T47D (cell line): ENCODE results near the gene SHANK3.

Experiments used
- DNase-seq, 2 experiments: peaks; one replicate each; pipeline versions ENCODE4 v3.0.0 to v3.0.0-alpha.2; 2011 to 2012; ENCODE audit warnings: low read depth in 1 of 2, low spot score in 1 of 2
- JUND ChIP-seq: IDR thresholded peaks from 2 replicates; pipeline ENCODE4 v1.6.1; 2012; ENCODE audit warnings: low read depth
- in situ Hi-C: cut with HindIII; loops from 2 replicates; pipeline ENCODE4 v1.10.0; 2016; ENCODE audit warnings: low sequenced_read_pairs, low pct_unique_long_range_greater_than_20kb

The SHANK3 gene

DNA sequence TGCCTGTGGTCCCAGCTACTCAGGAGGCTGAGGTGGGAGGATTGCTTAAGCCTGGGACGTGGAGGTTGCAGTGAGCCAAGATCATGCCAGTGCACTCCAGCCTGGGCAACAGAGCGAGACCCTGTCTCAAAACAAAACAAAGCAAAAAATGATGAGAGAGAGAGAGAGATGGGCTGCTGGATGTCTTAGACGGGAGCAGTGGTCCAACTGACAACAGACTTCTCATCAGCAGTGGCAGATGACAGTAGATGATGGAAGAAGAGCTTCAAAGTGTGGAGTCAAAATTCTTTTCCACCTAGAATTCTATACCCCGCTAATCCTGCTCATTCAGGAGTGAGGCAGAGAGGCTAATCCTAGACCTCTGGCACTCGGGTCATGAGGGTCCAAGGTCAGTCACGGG lies 36.4 kb downstream of the SHANK3 start:
- in situ Hi-C loops: no loop called here
- no peak for TF ChIP-seq JUND
- no peak for DNase-seq

DNA sequence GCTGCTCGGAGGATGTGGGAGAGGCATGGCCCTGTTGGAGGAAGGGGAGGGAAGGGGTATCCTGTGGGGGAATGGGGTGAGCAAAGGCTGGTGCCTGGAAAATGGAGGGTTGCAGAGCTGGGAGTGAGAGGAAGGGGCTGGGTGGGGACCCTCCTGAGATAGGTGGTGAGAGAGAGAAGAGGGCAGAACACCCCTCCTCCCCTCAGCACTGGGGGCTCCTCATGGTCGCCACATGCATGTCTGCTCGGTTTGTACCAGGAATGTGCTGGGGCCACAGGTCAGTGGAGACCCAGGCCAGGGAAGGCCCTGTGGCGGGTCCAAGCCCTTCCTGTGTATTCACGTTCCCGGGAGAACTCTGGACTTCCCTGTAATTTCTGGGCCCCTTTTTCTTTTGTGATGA lies 37.6 kb downstream of the SHANK3 start:
- in situ Hi-C loops: no loop called here
- TF ChIP-seq JUND: no peak
- DNase-seq: no peak

DNA sequence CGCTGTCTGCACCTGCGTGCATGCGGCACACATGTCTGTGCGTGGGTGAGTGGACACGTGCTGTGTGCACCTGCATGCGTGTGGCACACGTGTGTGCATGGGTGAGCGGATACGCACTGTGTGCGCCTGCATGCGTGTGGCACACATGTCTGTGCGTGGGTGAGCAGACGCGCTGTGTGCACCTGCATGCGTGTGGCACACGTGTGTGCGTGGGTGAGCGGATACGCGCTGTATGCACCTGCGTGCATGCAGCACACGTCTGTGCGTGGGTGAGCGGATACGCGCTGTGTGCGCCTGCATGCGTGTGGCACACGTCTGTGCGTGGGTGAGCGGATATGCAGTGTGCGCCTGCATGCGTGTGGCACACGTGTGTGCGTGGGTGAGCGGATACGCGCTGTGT lies 38.3 kb downstream of the SHANK3 start:
- in situ Hi-C loops: no loop called here
- no peak for DNase-seq
- no peak for TF ChIP-seq JUND

DNA sequence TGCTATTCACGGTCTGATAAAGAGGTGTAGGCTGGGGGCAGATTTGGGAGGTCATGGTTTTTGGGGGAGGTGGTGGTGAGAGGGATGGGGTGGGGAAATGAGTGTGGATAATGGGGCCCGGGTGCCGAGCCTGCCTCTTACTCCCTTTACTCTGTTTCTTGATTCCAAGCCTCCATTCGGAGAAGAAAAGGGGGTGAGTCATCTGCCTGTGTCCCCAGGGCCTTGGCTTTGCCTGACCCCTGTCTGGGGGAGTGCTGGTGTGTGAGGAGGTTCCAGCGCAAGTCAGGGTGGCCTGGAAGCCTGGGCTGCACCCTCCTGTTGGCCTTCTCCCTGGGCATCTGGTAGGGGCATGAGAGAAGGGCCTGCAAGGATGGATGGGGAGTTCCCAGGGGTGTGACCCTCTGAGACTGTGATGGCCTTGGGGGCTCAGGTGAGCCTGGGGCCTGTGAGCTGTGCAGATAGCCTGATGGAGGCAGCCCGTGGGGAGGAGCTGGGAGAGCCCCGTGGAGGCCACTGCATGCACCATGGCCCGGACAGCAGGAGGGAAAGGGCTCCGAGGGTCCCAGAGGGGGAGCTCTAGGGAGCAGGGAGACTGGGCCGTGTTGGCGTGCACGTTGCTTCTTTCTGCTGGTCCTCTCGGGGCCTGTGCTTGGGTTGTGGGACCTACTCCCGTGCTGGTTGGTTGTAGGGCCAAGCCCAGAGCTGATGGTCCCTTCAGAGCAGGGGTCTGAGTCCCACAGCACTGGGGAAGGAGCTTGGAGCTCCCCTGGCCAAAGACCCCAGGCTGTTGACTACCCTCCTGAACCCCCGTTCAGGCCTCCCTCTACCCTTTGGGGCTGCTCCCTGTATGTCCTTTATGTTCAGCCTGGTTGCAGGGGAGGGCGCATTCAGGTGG lies 39.1 kb downstream of the SHANK3 start:
- no peak for DNase-seq
- in situ Hi-C loops: no loop called here
- no peak for TF ChIP-seq JUND

DNA sequence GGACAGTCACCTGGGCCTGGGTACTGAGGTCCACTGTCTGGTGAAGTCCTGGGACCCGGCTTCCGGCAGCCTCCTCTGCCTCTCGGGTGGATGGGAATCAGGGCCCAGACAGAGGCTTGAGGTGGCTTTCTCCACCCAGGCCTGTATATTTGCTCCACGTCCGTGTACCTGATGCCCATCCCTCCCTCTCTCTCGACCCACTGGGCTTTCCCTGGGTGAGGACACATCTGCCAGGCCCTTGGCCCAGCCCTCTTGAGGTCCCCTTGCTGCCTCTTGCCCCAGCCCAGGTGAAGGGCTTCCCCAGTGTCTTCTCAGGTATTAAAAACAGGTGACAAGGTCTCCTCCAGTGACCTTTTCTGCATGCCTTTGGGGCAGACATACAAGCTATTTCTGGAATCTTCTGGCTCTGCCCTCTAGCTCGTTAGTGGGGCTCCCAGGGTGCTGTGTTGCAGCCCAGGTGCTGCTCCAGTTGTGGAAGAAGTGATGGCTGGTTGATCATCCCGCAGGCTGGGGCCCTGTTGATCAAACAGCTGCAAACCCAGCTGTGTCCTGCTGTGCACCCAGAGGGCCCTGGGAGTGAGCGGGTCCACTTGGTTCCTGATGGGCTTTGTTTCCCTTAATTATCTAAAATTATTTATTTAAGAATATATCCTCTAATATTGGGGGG lies 39.9 kb downstream of the SHANK3 start:
- in situ Hi-C loops: no loop called here
- TF ChIP-seq JUND: no peak
- DNase-seq: no peak

DNA sequence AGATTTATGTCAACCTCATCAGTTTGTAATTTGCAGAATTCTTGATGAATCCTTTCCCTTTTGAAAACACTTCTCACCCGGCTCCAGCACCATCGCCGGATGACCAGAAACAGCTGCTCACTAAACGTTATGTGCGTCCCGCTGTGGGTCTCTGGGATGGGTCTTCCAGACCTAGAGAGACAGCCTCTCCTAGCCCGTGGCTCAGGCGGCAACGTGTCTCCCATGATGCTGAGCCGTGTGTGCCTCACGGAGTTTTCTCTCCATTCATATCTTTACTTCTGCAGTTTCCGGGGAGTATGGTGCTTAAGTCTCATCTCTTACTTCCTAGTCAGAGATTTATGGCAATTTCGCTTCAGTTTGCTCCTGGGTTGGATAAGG lies 40.4 kb downstream of the SHANK3 start:
- TF ChIP-seq JUND: no peak
- in situ Hi-C loops: no loop called here
- DNase-seq: no peak

DNA sequence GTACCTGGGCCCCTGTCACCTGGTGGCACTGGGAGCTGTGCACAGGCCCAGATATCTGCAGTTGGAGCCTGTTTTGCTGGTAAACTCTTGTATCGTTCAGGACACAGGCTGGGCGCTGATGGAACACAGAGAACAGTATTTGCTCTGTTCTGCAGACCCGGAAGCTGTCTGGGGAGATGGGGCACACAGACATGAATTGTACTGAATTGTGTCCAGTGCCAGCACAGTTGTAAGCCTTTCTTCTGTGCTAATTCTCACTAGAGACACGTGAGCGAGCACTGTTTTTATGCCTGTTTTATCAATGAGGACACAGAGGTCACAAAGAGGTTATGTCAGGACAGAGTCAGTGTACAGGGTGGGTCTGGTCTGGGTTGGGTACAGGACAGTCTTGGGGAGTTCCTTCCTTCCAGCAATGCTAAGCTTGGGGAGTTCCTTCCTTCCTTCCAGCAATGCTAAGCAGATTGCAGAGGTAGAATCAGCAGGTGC lies 41.0 kb downstream of the SHANK3 start:
- TF ChIP-seq JUND: no peak
- DNase-seq: no peak
- in situ Hi-C loops: no loop called here

DNA sequence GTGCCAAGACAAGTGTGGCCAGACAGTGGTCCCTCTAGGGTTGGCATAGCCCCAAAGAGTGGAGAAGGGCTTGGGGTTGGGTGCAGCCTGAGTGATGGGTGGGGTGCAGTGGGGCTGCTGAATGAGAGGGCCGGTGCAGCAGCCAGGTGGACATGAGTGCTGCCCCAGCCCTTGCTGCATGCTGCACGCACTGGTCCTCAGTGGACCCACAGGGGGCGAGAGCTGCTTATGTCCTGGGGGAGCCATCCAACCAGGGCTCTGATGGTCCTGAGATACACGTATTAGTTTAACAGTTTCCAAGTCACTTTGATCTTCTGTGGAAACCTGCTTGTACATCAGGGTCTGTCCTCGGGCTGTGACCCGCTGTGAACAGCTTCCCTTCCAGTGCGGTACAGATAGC lies 41.5 kb downstream of the SHANK3 start:
- no peak for TF ChIP-seq JUND
- in situ Hi-C loops: no loop called here
- no peak for DNase-seq

DNA sequence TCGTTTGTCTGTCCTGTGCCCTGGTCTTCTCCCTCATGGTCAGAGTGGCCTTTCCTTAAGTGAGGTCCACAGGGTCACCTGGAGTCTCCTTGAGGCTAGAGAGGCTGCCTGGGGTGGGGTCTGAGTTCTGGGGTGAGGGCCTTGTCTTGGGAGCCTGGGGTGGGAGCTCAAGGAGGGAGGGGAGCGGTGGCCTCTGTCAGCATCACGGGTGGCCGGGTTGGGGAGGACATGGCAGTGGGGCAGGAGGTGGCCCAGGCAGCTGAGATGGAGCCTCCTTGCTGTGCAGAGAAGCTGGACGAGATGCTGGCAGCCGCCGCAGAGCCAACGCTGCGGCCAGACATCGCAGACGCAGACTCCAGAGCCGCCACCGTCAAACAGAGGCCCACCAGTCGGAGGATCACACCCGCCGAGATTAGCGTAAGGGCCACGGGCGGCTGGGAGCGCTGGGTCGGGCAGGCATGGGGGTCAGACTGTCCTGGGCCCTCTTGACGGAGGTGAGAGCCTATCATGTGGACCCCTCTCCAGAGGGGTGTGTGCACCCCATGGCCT lies 42.1 kb downstream of the SHANK3 start:
- in situ Hi-C loops: no loop called here
- no peak for TF ChIP-seq JUND
- DNase-seq: no peak

DNA sequence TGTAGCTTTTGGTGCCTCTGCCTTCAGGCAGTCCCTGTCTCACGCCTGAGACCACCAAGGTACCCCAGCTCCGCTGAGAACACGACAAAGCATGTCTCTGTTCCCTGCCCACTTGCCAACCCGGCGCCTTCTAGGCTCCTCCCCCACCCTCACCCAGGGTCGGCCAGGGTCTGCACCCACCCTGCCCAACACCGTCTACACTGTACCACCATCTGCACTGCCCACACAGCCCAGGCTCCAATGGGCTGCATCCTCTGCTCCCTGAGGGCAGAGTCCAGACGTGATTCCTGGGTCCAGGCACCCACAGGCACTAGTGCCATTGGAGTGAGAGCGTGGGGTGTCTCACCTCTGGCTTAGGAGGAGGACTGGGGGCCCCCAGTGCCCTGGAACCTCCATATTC lies 42.6 kb downstream of the SHANK3 start:
- no peak for DNase-seq
- TF ChIP-seq JUND: no peak
- in situ Hi-C loops: no loop called here

DNA sequence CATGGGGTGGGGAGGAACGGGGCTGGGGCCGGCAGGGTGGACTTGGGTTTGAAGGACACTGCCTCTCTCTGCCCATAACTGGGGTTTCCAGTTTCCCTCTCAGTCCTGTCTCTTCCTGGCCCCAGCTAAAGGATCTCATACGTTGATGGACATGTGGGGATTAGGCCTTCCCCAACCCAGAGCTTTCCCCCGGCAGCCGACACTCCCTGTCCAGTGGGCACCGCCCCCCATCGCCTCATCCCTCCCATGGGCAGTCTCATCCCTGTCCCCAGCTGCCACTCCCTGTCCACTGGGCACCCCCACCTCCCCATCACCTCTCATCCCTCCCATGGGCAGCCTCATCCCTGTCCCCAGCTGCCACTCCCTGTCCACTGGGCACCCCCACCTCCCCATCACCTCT lies 43.2 kb downstream of the SHANK3 start:
- no peak for DNase-seq
- TF ChIP-seq JUND: no peak
- in situ Hi-C loops: no loop called here

DNA sequence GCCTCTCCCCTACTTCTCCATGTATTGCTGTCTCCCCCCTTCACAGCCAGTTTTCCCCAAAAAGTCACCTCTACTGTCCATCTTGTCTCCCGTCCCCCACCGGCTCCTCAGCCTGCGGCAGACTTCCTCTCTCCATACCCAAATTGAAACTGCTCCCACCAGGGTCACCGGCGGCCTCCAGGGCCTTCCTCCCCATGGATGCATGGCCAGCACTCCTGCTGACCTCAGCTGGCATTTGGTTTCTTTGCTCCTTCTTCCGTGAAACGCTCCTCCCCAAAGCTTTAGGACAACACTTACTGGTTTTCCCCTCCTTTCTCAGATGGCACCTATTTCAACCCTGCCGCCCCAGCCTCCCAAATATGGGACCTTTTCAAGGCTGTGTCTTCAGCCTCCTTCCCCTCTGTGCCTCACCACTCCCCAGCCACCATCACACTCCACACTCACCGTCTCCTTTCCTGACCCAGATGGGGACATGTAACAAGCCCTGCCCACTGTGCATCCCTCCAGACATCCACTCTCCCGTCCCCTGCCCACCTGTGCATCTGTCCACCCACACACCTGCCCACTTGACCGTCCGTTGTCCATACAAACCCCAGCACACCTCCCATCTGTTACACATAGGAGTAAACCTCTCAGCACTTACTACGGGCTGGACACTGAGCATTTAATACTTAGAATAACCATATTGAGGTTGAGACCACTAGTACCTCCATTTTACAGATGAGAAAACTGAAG lies 43.8 kb downstream of the SHANK3 start:
- no peak for DNase-seq
- TF ChIP-seq JUND: no peak
- in situ Hi-C loops: no loop called here
